Measurements from ENCODE around the gene FRMD6.
"Not testable (repeated sequence)": the region's sequence is repeated elsewhere in the genome, so short reads cannot be mapped to it uniquely, and the experiment has no call there.

The FRMD6 gene

GRCh38 chr14:51717766-51718165 lies 66.1 kb downstream of the FRMD6 start:
- in situ Hi-C loops (cut with MboI; ENCODE audit: low sequenced_read_pairs) = no loop called here

DNA sequence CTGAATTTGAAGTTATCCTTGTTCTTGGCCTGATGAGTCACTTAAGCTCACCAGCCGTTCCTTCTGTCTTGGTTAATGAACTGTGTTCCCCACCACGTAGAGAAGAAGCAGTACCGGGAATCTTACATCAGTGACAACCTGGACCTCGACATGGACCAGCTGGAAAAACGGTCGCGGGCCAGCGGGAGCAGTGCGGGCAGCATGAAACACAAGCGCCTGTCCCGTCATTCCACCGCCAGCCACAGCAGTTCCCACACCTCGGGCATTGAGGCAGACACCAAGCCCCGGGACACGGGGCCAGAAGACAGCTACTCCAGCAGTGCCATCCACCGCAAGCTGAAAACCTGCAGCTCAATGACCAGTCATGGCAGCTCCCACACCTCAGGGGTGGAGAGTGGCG lies 68.2 kb downstream of the FRMD6 start:
- in situ Hi-C loops (cut with MboI; ENCODE audit: low sequenced_read_pairs) = no loop called here

DNA sequence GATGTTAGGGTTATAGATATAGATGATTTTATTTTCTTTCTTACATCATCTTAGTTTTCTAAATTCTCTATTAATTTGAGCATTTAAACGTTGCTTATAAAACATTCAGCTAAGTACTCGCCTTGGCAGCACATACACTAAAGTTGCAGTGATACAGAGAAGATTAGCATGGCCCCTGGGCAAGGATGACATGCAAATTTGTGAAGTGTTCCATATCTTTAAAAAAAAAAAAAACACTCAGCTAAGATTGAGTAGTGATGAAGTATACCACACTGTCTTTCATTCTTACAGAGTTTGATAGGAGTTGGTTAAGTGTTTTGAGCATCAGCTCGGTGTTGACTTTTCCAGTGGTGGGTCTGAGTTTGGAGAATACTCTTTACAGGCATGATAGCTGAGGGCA lies 72.3 kb downstream of the FRMD6 start:
- in situ Hi-C loops (cut with MboI; ENCODE audit: low sequenced_read_pairs) = no loop called here

DNA sequence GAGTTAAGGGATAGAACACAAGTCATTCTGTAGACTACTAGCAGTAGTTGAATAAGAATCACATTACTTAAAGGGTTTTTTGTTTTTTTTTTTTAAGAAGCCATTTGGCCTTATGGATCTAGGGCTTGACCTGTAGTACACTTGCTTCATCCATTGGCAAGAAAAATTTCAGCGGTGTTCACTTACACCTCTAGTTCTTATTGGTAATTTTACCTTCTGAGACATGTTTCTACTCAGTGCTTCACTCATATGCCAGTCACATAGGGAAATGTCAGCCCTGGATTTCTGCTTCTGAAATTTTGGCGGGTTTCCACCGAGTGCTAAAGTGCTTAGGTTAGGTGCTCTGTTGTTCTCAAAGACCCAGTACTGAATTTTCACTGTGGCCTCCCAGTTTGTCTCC lies 72.9 kb downstream of the FRMD6 start:
- in situ Hi-C loops (cut with MboI; ENCODE audit: low sequenced_read_pairs) = no loop called here

DNA sequence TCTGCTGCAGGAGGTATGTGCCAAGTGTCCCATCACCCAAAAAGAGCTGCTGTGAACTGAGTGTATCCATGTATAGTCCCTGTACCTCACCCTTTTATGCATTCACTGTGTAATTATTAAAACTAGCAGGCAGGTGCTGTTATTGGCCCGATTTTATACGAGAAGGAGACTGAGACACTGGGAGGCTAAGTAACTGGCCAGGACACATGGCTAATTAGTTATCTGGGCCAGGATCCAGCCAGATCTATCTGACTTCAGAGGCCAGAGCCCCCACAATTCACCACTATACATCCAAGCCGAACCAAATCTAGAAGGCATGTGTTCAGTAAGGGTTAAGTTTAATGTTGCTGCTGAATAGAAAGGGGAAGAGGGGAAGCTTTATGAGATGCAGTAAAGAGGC lies 73.4 kb downstream of the FRMD6 start:
- in situ Hi-C loops (cut with MboI; ENCODE audit: low sequenced_read_pairs) = no loop called here

DNA sequence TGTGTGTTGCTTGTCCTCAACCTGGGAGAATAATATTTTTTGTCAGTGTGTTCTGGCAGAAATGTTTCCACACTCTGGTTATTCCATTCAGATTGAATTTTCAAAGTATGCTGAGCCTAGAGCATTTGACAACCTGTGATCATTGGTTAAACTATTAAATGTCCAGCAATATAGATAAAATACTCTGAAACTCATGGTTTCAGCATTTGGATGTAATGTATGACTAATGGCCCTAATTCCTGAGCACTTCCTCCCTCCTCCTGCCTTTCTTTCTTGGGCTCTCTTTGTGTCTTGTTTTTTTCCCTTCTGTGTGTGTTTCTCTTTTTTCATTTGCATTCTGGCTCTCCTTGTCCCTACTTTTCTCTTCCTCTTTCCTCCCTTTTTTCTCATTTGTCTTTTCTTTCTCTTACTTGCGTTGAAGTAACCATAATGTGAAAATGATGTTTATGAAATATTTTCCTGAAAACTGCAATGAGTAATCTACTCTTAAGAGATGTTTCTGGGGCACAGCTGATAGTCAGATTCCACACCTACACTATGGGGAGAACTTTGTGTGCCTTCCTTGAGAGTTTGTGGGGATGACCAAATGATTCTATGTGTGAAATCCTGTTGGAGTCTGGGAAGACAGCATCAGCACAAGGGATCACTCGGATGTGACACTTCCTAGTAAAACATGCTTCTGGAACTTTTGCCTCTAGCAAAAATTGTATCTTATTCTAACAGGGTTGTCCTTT lies 74.6 kb downstream of the FRMD6 start:
- in situ Hi-C loops (cut with MboI; ENCODE audit: low sequenced_read_pairs) = no loop called here

GRCh38 chr14:51727526-51727925 lies 75.8 kb downstream of the FRMD6 start:
- in situ Hi-C loops (cut with MboI; ENCODE audit: low sequenced_read_pairs) = no loop called here

- in situ Hi-C loops (cut with MboI; ENCODE audit: low sequenced_read_pairs) = no loop called here
Observed at GRCh38 chr14:51730098-51730497, 78.4 kb downstream of the FRMD6 start.

- in situ Hi-C loops (cut with MboI; ENCODE audit: low sequenced_read_pairs) = no loop called here
Observed at GRCh38 chr14:51730684-51731083, 79.0 kb downstream of the FRMD6 start.

DNA sequence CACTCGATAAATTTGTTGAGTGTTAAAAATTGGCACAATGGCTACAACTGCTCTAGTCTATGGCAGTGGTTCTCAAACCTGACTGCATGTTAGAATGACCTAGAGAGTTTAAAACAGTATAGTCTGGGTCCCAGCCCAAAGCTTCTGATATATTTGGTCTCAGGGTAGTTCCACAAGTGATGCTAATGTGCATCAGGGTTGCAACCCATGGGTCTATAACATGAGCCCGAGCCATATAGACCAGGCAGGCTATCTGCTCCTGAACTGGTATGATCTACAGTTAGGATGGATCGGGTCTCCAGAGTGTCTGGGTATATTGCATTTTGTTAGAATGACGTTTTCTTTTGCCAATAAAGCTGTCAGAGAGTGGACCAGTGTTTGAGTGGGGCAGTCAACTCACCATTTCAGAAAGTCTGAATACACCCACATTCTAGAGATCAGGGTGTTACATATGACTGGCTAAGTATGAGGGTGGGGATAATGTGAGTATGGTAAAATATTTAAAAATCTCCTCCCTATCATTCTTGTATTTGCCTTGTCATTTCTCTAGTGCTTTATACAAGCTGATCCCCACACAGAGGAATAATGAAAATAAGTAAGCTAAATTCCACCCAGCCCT lies 80.9 kb downstream of the FRMD6 start:
- in situ Hi-C loops (cut with MboI; ENCODE audit: low sequenced_read_pairs) = no loop called here

- in situ Hi-C loops (cut with MboI; ENCODE audit: low sequenced_read_pairs) = no loop called here
Observed at GRCh38 chr14:51733147-51733546, 81.4 kb downstream of the FRMD6 start.

GRCh38 chr14:51735851-51736250 lies 84.1 kb downstream of the FRMD6 start:
- in situ Hi-C loops (cut with MboI; ENCODE audit: low sequenced_read_pairs) = no loop called here

GRCh38 chr14:51738754-51739153 lies 87.0 kb downstream of the FRMD6 start:
- in situ Hi-C loops (cut with MboI; ENCODE audit: low sequenced_read_pairs) = no loop called here

GRCh38 chr14:51743588-51744000 lies 91.9 kb downstream of the FRMD6 start:
- in situ Hi-C loops (cut with MboI; ENCODE audit: low sequenced_read_pairs) = no loop called here

- in situ Hi-C loops (cut with MboI; ENCODE audit: low sequenced_read_pairs) = no loop called here
Observed at GRCh38 chr14:51744372-51745130, 92.8 kb downstream of the FRMD6 start.

- in situ Hi-C loops (cut with MboI; ENCODE audit: low sequenced_read_pairs) = not testable (repeated sequence)
Observed at GRCh38 chr14:51746823-51747222, 95.1 kb downstream of the FRMD6 start.

GRCh38 chr14:51750542-51750941 lies 98.8 kb downstream of the FRMD6 start:
- in situ Hi-C loops (cut with MboI; ENCODE audit: low sequenced_read_pairs) = no loop called here

GRCh38 chr14:51751611-51752345 lies 100.1 kb downstream of the FRMD6 start:
- in situ Hi-C loops (cut with MboI; ENCODE audit: low sequenced_read_pairs) = not testable (repeated sequence)

- in situ Hi-C loops (cut with MboI; ENCODE audit: low sequenced_read_pairs) = not testable (repeated sequence)
Observed at GRCh38 chr14:51757756-51758155, 106.0 kb downstream of the FRMD6 start.

DNA sequence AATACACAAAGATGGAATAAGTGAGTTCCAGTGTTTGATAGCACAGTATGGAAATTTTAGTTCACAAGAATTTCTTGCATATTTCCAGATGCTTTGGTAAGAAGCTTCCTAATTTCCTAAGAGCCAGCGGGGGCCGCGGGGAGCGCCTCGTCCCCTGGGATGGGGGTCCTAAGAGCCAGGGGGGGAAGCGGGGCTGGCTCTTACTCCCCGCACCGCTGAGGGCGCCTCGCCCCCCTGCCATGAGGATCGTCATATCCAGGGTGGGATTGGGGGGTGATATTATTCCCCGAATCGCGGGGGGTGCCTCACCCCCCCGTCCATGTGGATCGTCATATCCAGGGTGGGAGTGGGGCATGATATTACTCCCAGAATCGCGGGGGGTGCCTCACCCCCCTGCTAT lies 108.2 kb downstream of the FRMD6 start:
- in situ Hi-C loops (cut with MboI; ENCODE audit: low sequenced_read_pairs) = no loop called here

DNA sequence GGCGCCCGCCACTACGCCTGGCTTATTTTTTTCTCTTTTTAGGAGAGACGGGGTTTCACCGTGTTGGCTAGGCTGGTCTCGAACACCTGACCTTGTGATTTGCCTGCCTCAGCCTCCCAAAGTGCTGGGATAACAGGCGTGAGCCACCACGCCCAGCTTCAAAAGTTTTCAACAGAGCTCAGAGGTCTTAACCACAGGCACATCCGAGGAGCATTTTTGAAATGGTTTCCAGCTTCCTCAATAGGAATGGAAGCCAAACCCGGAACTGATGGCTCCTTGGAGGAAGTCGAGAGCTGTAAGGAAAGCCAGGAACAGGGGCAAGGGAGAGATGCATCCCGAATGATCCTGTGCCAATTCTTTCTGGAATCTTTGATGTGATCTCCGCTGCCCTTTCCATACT lies 114.0 kb downstream of the FRMD6 start:
- in situ Hi-C loops (cut with MboI; ENCODE audit: low sequenced_read_pairs) = not testable (repeated sequence)

Data from HL-60/S4 (cell line).